SK-N-SH (cell line): ENCODE data around the gene SLC6A11. TPM values are rescaled to one million over a fixed set of nuclear protein-coding genes. Genes with fewer than 3 reads are reported as not detected.

Experiments
- CTCF ChIA-PET: fragments of 300-600, 350-600 bp; formaldehyde crosslinking; extraction: SDS; loops from one replicate; lab custom pipeline; 2021; lab: Yijun Ruan, JAX
- POLR2A ChIA-PET: fragments of 350-600 bp; sonication (Branson Sonifier 250); formaldehyde crosslinking; extraction: SDS; loops from one replicate; lab custom pipeline; 2020; ENCODE audit warnings: antibody characterized with exemption, inconsistent platforms; lab: Yijun Ruan, JAX
- DNase-seq: peaks from one replicate; pipeline ENCODE4 v3.0.0; 2012
- H2AFZ ChIP-seq: fragments of 200-600 bp; sonication (generic); 2 replicates; pipeline ENCODE4 v1.8.1; 2016; ENCODE audit warnings: antibody characterized with exemption, mild to moderate bottlenecking, low read depth
- H3F3A ChIP-seq: fragments of 200-600 bp; sonication (generic); replicated peaks from 2 replicates; pipeline ENCODE3; 2016; ENCODE audit warnings: antibody characterized with exemption, mild to moderate bottlenecking; ENCODE audit not compliant: insufficient read depth
- H3K27ac ChIP-seq, 2 experiments: fragments of 200-500 bp in 1 of 2; fragments of 200-600 bp in 1 of 2; sonication (Bioruptor generic) in 1 of 2; sonication (generic), shearing (Covaris generic) in 1 of 2; 2 replicates each; pipeline versions ENCODE4 v1.5.1 to v1.6.1; 2014 to 2016; ENCODE audit warnings: low read depth in 2 of 2, inconsistent platforms in 1 of 2, low read length in 1 of 2, mild to moderate bottlenecking in 1 of 2, mixed read lengths in 1 of 2
- H3K27me3 ChIP-seq: fragments of 200-600 bp; sonication (generic), shearing (Covaris generic); 2 replicates; pipeline ENCODE4 v1.6.1; 2016; ENCODE audit warnings: mixed run types; ENCODE audit not compliant: insufficient read depth
- H3K36me3 ChIP-seq, 2 experiments: fragments of 200-500 bp in 1 of 2; fragments of 200-600 bp in 1 of 2; sonication (Bioruptor generic) in 1 of 2; sonication (generic) in 1 of 2; replicated peaks in 1 of 2; 2 replicates each; pipeline versions ENCODE3 to v1.5.1; 2014 to 2016; ENCODE audit warnings: low read length in 1 of 2, mild to moderate bottlenecking in 1 of 2; ENCODE audit not compliant: insufficient read depth in 2 of 2, control insufficient read depth in 1 of 2
- H3K4me1 ChIP-seq, 2 experiments: fragments of 200-500 bp in 1 of 2; fragments of 200-600 bp in 1 of 2; sonication (Bioruptor generic) in 1 of 2; sonication (generic), shearing (Covaris generic) in 1 of 2; 2 replicates each; pipeline versions ENCODE4 v1.5.1 to v1.6.1; 2014 to 2016; ENCODE audit warnings: low read depth in 1 of 2, low read length in 1 of 2, mixed run types in 1 of 2; ENCODE audit not compliant: insufficient read depth in 2 of 2, control insufficient read depth in 1 of 2
- H3K4me2 ChIP-seq: fragments of 200-600 bp; sonication (generic), shearing (Covaris generic); 2 replicates; pipeline ENCODE4 v1.6.1; 2017; ENCODE audit warnings: mixed run types
- H3K4me3 ChIP-seq, 2 experiments: fragments of 200-500 bp in 1 of 2; fragments of 200-600 bp in 1 of 2; sonication (Bioruptor generic) in 1 of 2; sonication (generic), shearing (Covaris generic) in 1 of 2; 2 replicates each; pipeline versions ENCODE4 v1.5.1 to v1.8.1; 2014 to 2016; ENCODE audit warnings: low read depth in 2 of 2, inconsistent platforms in 1 of 2, low read length in 1 of 2, mild to moderate bottlenecking in 1 of 2, mixed read lengths in 1 of 2, moderate library complexity in 1 of 2
- H3K79me2 ChIP-seq: fragments of 200-600 bp; sonication (generic); 2 replicates; pipeline ENCODE4 v1.8.1; 2017; ENCODE audit warnings: mild to moderate bottlenecking; ENCODE audit not compliant: insufficient read depth
- H3K9ac ChIP-seq: fragments of 200-600 bp; sonication (generic); 2 replicates; pipeline ENCODE4 v1.6.1; 2017; ENCODE audit warnings: mixed run types
- H3K9me2 ChIP-seq: fragments of 200-600 bp; sonication (generic); 2 replicates; pipeline ENCODE4 v1.6.1; 2017; ENCODE audit warnings: mixed run types
- H3K9me3 ChIP-seq: fragments of 200-600 bp; sonication (generic); 2 replicates; pipeline ENCODE4 v1.6.1; 2017; ENCODE audit warnings: mixed run types, mild to moderate bottlenecking, moderate library complexity
- H4K20me1 ChIP-seq: fragments of 200-600 bp; sonication (generic); 2 replicates; pipeline ENCODE4 v1.6.1; 2017; ENCODE audit warnings: mild to moderate bottlenecking, mixed run types; ENCODE audit not compliant: insufficient read depth
- CHD2 ChIP-seq: fragments of 150-350 bp; IDR thresholded peaks from 2 replicates; pipeline ENCODE4 v1.6.1; 2018; ENCODE audit warnings: low read length; ENCODE audit not compliant: partially characterized antibody
- CTCF ChIP-seq: fragments of 200-600 bp; sonication (generic); IDR thresholded peaks from 2 replicates; pipeline ENCODE4 v1.6.1; 2017; ENCODE audit warnings: antibody characterized with exemption, mild to moderate bottlenecking, moderate library complexity
- EZH2phosphoT487 ChIP-seq: fragments of 200-600 bp; sonication (generic); IDR thresholded peaks from 2 replicates; pipeline ENCODE4 v1.6.1; 2017; ENCODE audit warnings: low read depth, mixed run types, mild to moderate bottlenecking, antibody characterized with exemption, moderate library complexity, borderline replicate concordance
- FOSL2 ChIP-seq: IDR thresholded peaks from 2 replicates; pipeline ENCODE4 v1.4.0; 2012; ENCODE audit warnings: low read depth, mild to moderate bottlenecking, moderate library complexity, borderline replicate concordance
- FOXM1 ChIP-seq: IDR thresholded peaks from 2 replicates; pipeline ENCODE4 v1.4.0; 2012; ENCODE audit warnings: low read depth, mild to moderate bottlenecking
- GABPA ChIP-seq: IDR thresholded peaks from 2 replicates; pipeline ENCODE4 v1.4.0; 2012; ENCODE audit warnings: low read depth, mild to moderate bottlenecking
- GATA2 ChIP-seq: sonication (generic); formaldehyde crosslinking; IDR thresholded peaks from 2 replicates; pipeline ENCODE4 v1.5.0; 2020; ENCODE audit warnings: mild to moderate bottlenecking, missing genetic modification reagents
- MEF2A ChIP-seq: IDR thresholded peaks from 2 replicates; pipeline ENCODE4 v1.4.0; 2012; ENCODE audit warnings: low read depth, borderline replicate concordance
- MXI1 ChIP-seq: IDR thresholded peaks from 2 replicates; pipeline ENCODE4 v1.6.1; 2012; ENCODE audit warnings: mild to moderate bottlenecking, low read depth, low read length, improper control_type of control experiment
- POLR2AphosphoS5 ChIP-seq: IDR thresholded peaks from 2 replicates; pipeline ENCODE4 v1.6.1; 2012; ENCODE audit warnings: low read depth, low read length
- RAD21 ChIP-seq: IDR thresholded peaks from 2 replicates; pipeline ENCODE4 v1.6.1; 2012; ENCODE audit warnings: mild to moderate bottlenecking, low read length
- RCOR1 ChIP-seq: fragments of 150-350 bp; IDR thresholded peaks from 2 replicates; pipeline ENCODE4 v1.6.1; 2017; ENCODE audit warnings: antibody characterized with exemption, low read length
- RFX5 ChIP-seq: IDR thresholded peaks from 2 replicates; pipeline ENCODE4 v1.6.1; 2012; ENCODE audit warnings: mild to moderate bottlenecking, improper control_type of control experiment, low read length
- SIN3A ChIP-seq: IDR thresholded peaks from 2 replicates; pipeline ENCODE4 v1.6.1; 2012; ENCODE audit warnings: low read depth, mild to moderate bottlenecking, low read length, moderate library complexity, borderline replicate concordance
- SMC3 ChIP-seq: IDR thresholded peaks from 2 replicates; pipeline ENCODE4 v1.6.1; 2012; ENCODE audit warnings: low read depth, low read length, improper control_type of control experiment
- TEAD4 ChIP-seq: IDR thresholded peaks from 2 replicates; pipeline ENCODE4 v1.4.0; 2012; ENCODE audit warnings: mild to moderate bottlenecking, borderline replicate concordance; ENCODE audit not compliant: insufficient read depth
- USF1 ChIP-seq: IDR thresholded peaks from 2 replicates; pipeline ENCODE4 v1.4.0; 2012; ENCODE audit warnings: low read depth, borderline replicate concordance
- USF2 ChIP-seq: fragments of 150-350 bp; IDR thresholded peaks from 2 replicates; pipeline ENCODE4 v1.6.1; 2017; ENCODE audit warnings: antibody characterized with exemption, low read length, low read depth, borderline replicate concordance
- WGBS: methylation state at CpG from one replicate; pipeline ENCODE4 v1.1.6; 2017; ENCODE audit warnings: low lambda C conversion rate; 5-methylcytosine and 5-hydroxymethylcytosine counted together
- polyA plus RNA-seq, 3 experiments: library from polyadenylated mRNA; depleted of rRNA; stranded (reverse); fragments of >200 nt; gene quantifications; 2 replicates each; pipeline ENCODE4 v1.2.3, GENCODE V29; 2012
- TF ChIP-seq, protein P1 (sequence below): IDR thresholded peaks from 2 replicates; pipeline ENCODE4 v1.6.1; 2012; ENCODE audit warnings: mild to moderate bottlenecking, low read depth, low read length, moderate library complexity

SLC6A11 gene
- polyA plus RNA-seq, 1 of the 3 experiments (the other 2 are of a cell fraction), result 0.03 TPM

DNA sequence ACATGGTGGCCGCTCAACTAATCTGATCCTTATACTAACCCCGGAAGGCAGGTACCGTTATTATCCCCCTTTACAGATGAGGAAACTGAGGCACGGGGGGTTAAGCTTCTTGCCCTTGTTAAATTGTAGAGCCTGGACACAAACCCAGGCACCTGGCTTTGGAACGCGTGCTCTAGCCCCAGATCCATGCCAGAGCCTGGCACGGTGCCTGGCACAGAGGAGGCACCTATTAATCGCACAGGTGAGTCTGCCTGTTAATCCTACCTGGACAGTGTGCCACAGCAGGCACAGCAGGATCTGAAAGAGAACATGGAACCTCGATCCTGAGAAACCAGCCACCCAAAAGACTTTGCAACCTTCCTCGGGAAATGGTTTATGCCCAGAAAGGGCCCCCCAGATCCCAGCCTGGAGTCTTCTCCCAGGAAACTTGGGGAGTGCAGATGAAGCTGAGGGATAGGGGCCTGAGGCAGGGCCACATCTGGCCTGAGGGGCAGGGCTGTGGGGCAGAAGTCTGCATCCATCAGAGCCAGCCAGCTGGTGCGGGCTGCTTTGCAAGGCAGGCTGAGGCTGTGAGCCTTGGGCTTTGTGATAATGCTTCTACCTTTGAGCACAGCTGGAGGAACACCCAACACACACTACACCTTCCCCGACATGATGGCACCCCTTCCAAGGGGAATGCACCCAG lies 121.3 kb downstream of the SLC6A11 start (continued):
- TF ChIP-seq, protein P1, sequence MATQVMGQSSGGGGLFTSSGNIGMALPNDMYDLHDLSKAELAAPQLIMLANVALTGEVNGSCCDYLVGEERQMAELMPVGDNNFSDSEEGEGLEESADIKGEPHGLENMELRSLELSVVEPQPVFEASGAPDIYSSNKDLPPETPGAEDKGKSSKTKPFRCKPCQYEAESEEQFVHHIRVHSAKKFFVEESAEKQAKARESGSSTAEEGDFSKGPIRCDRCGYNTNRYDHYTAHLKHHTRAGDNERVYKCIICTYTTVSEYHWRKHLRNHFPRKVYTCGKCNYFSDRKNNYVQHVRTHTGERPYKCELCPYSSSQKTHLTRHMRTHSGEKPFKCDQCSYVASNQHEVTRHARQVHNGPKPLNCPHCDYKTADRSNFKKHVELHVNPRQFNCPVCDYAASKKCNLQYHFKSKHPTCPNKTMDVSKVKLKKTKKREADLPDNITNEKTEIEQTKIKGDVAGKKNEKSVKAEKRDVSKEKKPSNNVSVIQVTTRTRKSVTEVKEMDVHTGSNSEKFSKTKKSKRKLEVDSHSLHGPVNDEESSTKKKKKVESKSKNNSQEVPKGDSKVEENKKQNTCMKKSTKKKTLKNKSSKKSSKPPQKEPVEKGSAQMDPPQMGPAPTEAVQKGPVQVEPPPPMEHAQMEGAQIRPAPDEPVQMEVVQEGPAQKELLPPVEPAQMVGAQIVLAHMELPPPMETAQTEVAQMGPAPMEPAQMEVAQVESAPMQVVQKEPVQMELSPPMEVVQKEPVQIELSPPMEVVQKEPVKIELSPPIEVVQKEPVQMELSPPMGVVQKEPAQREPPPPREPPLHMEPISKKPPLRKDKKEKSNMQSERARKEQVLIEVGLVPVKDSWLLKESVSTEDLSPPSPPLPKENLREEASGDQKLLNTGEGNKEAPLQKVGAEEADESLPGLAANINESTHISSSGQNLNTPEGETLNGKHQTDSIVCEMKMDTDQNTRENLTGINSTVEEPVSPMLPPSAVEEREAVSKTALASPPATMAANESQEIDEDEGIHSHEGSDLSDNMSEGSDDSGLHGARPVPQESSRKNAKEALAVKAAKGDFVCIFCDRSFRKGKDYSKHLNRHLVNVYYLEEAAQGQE, result no peak
- TF ChIP-seq FOSL2, result no peak
- TF ChIP-seq POLR2AphosphoS5, result no peak
- no peak for TF ChIP-seq USF1
- TF ChIP-seq FOXM1, result no peak
- no peak for TF ChIP-seq MEF2A

DNA sequence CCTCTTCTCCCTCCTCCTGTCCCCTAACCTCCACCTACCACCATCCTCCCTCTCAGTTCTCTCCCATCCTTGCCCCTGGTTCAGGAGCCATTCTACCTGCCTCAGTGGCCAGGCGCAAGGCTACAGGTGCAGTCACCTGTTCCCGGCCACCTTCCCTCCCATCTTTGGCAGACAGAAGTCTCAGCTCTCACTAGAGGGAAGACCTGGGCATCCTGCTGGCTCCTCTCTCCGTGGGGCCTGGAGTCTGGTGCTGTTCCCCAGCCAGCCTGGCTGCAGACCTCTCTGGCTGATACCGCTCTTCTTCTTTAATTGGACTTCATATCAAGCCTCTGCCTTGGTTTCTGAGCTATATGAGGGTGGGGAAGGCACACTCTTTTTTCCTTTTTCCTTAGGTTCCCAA lies 123.5 kb downstream of the SLC6A11 start:
- Histone ChIP-seq H3K9me2 (no peaks in the 10 kb centered on the region), H2AFZ (no peak overlapping the region), H4K20me1 (no peaks in the 10 kb centered on the region), H3K27me3 (no peaks in the 10 kb centered on the region), H3K9ac (no peak overlapping the region), H3K36me3 (no peaks in the 10 kb centered on the region), H3K79me2 (no peaks in the 10 kb centered on the region), H3K9me3 (no peaks in the 10 kb centered on the region), H3K4me1 (peaks cover 0 to 12% of the 10 kb centered on the region in 2 experiments; a peak in 2 of 4 replicates), H3K4me2 (no peak overlapping the region), H3K4me3 (no peak overlapping the region), H3F3A (no peaks in the 10 kb centered on the region), H3K27ac (no peak overlapping the region)
- POLR2A ChIA-PET, result no interaction called here
- DNase-seq, result no peak
- CTCF ChIA-PET, result interaction anchor here (12.7 kb wide), 1 partner anchor 120 kb away, joined by 281 read pairs; no protein-coding TSS in a partner anchor
- WGBS, result 48% methylated on average over 4 of the region's 4 CpGs
- TF ChIP-seq MXI1, result no peak
- no peak for TF ChIP-seq GATA2 (CRISPR knock-in tag)
- TF ChIP-seq CHD2, result no peak
- no peak for TF ChIP-seq USF2
- TF ChIP-seq CTCF, result no peak
- TF ChIP-seq RAD21, result no peak
- no peak for TF ChIP-seq POLR2AphosphoS5
- no peak for TF ChIP-seq RCOR1
- TF ChIP-seq GABPA, result no peak
- no peak for TF ChIP-seq TEAD4
- no peak for TF ChIP-seq RFX5
- no peak for TF ChIP-seq USF1
- no peak for TF ChIP-seq SIN3A
- TF ChIP-seq SMC3, result no peak
- TF ChIP-seq EZH2phosphoT487, result no peak
